SH-SY5Y (cell line): ENCODE results near the gene HAO2.

Source experiments
- GATA2 ChIP-seq: IDR thresholded peaks from 2 replicates; pipeline ENCODE4 v1.6.1; 2011; ENCODE audit warnings: mild to moderate bottlenecking, low read depth, low read length
- GATA3 ChIP-seq: IDR thresholded peaks from 2 replicates; pipeline ENCODE4 v1.6.1; 2011; ENCODE audit warnings: low read depth, mild to moderate bottlenecking, low read length, moderate library complexity

GRCh38 chr1:119341372-119341947 is 27.1 kb upstream of the HAO2 start:
- TF ChIP-seq GATA2 (no peak), GATA3 (no peak)
